ENCODE data around the gene EHD4.

The EHD4 gene

GRCh38 chr15:41876007-41876406, 96.3 kb downstream of the EHD4 start:
- no peak for DNase-seq

DNA sequence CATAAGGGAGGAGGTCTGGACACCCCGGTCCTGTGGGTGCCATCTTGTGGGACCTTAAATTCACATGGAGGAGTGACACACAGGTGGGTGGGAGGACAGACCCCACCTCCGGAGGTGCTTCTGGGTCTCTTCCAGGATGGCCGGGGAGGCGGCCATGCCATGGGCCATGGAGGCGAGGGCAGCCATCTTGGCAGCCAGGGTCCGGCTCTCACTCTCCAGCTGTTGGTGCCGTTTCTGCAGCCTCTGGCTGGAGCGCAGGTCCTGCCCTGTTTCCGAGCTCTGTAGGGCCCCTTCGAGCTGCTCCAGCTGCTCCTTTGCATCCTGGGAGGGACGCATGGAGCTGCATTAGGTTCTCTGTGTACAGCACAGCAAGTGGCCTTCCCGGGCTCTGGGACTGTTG, 97.6 kb downstream of the EHD4 start:
- no peak for DNase-seq

- no peak for DNase-seq
Observed at GRCh38 chr15:41873711-41874110, 98.6 kb downstream of the EHD4 start.

DNA sequence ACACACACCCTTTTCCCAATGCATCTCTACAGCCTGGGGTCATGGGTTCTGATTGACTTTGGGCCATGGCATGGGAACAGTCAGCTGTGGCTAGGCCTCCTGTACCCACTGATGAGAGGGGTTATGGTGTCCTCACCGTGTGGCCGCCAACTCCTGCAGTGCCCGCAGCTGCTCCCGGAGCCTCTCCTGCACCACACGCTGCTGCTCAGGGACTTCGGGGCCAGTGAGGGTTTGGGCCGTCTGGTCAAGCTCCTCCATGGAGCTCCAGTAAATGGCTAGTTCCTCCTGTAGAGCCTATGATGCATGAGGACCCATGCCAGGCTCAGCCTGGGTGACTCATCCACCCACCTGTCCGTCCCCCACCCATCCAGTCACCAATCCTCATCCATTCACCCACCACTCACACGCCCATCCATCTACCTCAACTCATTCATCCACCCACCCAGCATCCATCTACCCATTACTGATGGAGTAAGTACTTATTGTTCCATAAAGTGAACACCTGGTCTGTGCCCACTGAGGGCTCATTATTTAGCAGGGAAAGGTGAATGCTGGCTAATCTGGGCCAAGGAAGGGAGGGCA, 100.1 kb downstream of the EHD4 start:
- no peak for DNase-seq

- DNase-seq: no peak
Observed at GRCh38 chr15:41871175-41871905, 101.0 kb downstream of the EHD4 start.

- DNase-seq: no peak
Observed at GRCh38 chr15:41870689-41871081, 101.7 kb downstream of the EHD4 start.

GRCh38 chr15:41869770-41870688, 102.3 kb downstream of the EHD4 start:
- DNase-seq: no peak

DNA sequence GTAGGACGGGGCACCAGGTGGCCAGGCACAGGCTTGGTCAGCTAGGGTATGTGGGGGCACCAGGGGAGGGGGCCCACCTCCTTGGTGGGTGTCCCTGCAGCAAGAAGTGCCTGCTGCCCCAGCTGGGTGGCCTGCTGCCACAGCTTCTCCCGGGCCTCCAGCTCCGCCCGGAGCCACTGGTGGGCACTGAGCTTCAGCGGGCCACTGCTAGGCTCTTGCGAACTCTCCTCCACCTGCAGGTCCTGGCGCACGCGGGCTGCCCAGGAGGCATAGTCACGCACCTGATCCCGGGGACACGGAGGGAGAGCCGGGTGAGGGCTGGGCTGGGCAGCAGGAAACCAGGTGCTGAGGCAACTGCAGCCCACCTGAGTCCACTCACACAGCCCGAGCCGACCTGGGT, 104.0 kb downstream of the EHD4 start:
- DNase-seq: no peak

DNA sequence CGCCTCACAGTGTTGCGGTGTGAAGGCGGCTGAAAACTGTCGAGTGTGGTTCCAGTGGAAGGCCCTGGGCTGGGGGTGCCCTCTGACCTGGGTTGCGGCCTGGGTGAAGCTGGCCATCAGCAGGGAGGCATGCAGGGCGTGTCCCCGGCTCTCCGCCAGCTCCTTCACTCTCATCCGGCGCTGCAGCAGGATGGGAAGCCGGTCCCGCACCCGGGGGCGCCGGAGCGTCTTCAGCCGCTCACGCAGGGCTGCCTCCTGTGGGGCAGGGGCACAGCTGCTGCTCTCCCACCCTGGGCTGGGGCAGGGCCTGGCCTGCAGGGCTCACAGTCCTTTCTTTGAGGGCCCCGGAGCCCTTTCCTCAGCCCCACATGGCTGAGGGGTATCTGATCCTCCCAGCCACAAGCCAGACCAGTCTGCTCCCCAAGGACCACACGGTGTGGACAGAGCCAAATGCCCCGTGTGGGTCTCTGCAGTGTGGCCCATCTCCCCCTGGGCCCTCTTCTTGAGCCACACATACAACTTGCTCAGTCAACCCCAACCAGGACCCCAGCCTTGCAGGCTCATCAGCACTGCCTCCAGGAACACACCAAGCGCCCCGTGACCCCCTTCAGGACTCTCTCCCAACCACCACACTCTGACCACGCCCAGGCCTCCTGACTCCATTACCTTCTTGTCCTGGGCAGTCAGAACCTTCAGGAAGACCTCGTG, 105.3 kb downstream of the EHD4 start:
- DNase-seq: no peak

DNA sequence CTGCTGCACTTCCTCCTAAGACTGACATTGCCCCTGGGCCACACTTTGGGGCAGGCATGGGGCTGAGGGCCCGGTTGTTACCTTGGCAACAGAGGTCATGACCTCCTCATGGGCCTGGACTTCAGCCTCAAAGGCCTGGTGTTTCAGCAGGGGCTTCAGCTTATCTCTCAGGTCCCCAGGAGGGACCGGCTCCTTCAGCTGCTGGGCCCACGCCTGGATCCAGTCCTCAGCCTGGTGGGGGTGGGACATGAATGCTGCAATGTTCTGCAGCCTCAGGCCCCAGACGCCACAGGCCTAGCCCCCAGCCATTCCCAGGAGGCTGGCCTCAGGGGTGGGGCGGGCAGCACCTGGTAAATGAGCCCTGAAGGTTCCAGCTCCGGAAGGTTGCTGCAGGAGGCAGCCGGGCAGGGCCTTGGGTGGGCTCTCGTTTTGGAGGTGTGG, 106.1 kb downstream of the EHD4 start:
- DNase-seq: no peak

DNA sequence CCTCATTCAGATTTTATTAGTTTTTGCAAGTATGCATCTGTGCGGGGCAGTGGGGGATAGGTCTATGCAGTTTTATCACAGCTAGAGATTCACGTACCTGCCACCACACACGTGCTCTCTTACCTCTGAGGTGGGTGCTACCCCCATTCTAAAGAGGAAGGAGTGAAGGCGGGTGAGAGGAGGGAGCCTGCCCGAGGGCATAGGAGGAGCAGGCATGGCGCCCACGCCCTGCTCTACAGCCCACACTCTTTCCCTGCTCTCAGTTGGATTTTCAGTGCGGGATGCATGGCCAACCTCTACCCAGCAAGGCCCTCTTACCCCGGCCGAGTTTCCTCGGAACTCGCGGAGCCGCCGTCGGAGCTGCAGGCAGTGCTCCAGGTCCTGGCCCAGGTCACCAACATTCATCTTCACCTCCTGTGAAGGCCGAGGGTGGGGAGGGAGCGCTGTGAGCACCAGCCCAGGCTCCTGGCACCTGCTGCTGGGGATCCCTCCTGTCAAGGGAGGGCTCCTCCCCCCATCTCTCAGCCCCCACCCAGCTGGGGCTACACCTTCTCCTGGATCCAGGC, 106.8 kb downstream of the EHD4 start:
- no peak for DNase-seq

DNA sequence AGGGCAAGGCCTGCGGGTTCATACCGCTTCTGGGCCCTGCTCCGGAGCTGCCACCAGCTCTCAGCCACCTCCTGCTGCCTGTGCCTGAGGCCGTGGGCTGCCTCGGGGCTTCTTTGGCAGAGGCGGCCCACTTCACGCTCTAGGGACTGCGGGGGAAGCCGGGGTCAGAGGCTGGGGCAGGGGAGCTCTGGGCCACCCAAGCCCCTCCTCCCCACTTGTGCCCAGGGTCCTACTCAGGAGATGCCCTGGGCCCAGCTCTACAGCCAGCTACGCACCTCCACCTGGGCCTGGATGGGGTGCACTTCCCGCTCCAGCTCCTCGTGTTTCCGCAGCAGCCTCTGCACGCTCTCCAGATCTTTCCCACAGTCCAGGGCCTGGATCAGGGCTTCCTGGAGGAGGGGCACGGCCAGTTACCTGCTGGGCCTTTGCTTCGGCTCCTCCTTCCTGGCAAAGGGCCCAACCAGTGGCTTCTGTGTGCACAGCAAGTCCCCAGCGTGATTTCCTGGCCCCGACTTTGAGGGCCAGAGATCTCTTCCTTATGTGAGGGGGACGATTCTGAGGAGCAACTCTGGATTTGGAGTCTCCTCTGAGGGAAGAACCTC, 109.7 kb downstream of the EHD4 start:
- DNase-seq: no peak

GRCh38 chr15:41861736-41862356, 110.5 kb downstream of the EHD4 start:
- no peak for DNase-seq

- no peak for DNase-seq
Observed at GRCh38 chr15:41860049-41860828, 112.1 kb downstream of the EHD4 start.

DNA sequence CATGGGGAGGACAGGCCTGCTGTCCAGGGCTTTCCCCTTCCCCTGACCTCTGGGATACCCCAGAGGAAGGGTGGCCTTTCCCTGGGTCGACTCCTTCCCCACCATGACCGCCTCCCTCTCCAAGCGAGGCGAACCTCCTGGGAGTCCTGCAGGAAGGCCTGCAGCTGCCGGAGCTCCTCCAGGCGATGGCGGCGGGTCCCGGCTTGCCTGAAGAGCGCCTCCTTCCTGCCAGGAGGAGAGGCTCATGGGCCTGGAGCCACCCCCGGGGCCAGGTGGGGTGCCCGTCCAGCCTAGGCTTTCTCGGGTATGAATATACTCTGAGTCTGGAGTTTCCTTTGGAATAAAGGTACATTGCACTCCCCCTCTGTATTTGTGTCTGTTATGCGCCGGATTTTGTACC, 113.6 kb downstream of the EHD4 start:
- no peak for DNase-seq

DNA sequence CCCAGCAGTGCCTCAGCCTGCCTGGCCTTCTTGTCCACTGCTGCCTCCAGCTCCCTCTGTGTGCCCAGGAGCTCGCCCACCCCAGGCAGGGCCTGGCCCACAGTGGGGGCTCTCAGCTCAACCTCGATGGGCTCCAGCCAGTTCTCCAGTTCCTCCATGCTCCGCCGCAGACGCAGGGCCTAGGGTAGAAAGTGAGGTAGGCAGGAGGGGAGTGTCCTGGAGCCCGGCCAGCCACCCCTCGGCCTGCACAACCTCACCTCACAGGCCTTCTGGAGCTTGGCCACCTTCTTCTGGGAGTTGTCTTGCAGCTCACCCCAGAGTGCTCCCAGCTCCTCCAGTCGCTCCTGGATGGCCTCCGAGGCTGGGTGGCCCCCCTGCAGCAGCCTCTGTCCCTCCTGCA, 115.0 kb downstream of the EHD4 start:
- no peak for DNase-seq

- no peak for DNase-seq
Observed at GRCh38 chr15:41856716-41857115, 115.6 kb downstream of the EHD4 start.

DNA sequence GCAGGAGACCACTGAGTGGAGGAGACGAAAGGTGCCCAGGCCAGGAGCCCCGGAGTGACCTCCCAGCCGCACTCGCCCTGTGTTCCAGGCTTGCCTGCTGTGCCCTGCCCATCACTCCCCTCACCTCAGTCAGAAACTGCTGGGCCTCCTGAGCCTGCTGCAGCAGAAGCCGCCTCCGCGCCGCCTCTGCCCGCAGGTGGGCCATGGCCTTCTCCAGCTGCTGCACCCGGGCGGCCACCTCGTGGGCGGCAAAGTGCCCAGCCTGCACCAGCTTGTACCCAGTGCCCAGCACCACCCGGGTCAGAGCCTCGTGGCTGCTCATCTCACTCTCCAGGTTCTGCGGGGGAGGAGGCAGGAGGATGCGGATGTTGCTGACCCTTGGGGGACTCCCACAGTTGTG, 116.1 kb downstream of the EHD4 start:
- DNase-seq: no peak

DNA sequence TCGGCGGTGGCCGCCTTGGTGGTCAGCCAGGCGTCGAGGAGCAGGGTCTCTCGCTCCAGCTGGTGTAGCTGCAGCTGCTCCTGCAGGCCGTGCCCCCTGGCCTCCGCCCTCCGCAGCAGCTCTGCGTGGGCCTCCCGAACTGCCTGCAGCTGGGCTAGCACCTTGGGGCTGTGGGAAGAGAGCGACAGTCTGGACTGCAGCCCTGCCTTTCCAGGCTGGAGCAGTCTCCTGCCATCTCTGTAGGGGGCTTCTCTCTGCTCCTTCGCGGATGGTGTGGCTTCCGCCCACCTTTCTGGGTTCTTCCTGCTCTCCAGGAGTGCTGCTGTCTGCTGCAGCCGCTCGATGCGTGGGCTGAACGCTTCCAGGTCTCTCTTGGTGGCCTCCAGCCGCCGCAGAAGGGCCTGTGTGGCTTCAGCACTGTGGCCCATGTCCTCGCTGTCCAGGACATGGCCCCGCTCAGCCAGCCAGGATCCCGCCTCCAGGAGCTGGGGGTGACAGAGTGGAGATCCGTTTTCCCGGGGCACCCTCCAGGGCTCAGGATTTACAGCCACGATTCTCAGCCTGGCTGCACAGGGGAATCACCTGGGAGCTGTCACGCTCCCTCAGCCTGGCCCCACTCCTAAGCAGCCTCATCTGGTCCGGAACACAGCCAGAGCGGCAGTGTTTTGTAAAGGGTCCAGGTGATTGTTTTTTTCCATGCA, 116.9 kb downstream of the EHD4 start:
- DNase-seq: no peak

GRCh38 chr15:41854443-41854842, 117.9 kb downstream of the EHD4 start:
- DNase-seq: no peak

All from NK-92 treated with Interleukin-12 subunit alpha and Interleukin-12 subunit beta, amount 100 ng/mL, for 24 hours (cell line).